H9 (cell line): ENCODE data around the gene OXER1. TPM values are rescaled to one million over a fixed set of nuclear protein-coding genes. Genes with fewer than 3 reads are reported as not detected.

Source experiments
- DNase-seq: peaks from one replicate; pipeline ENCODE4 v3.0.0-alpha.2; 2017
- H2AFZ ChIP-seq: one replicate; pipeline ENCODE4 v1.6.1; 2013; ENCODE audit warnings: mild to moderate bottlenecking, low read length, control low read depth, moderate library complexity
- H2AK5ac ChIP-seq: 2 replicates; pipeline ENCODE4 v1.6.1; 2013; ENCODE audit warnings: low read length, control low read depth, mixed read lengths; ENCODE audit not compliant: insufficient read length
- H2BK120ac ChIP-seq: one replicate; pipeline ENCODE4 v1.6.1; 2013; ENCODE audit warnings: low read depth, mild to moderate bottlenecking, low read length, control low read depth, inconsistent platforms; ENCODE audit not compliant: poor library complexity, severe bottlenecking
- H2BK12ac ChIP-seq: 2 replicates; pipeline ENCODE4 v1.6.1; 2013; ENCODE audit warnings: low read length, control low read depth, mixed read lengths, low read depth; ENCODE audit not compliant: insufficient read length
- H2BK15ac ChIP-seq: 2 replicates; pipeline ENCODE4 v1.6.1; 2013; ENCODE audit warnings: low read depth, low read length, control low read depth
- H2BK20ac ChIP-seq: one replicate; pipeline ENCODE4 v1.6.1; 2013; ENCODE audit warnings: low read depth, mild to moderate bottlenecking, low read length, control low read depth, inconsistent platforms; ENCODE audit not compliant: poor library complexity, severe bottlenecking
- H2BK5ac ChIP-seq: 2 replicates; pipeline ENCODE4 v1.6.1; 2013; ENCODE audit warnings: low read length, control low read depth, mixed read lengths; ENCODE audit not compliant: insufficient read length
- H3K14ac ChIP-seq: 2 replicates; pipeline ENCODE4 v1.6.1; 2013; ENCODE audit warnings: low read length, control low read depth; ENCODE audit not compliant: insufficient read depth
- H3K18ac ChIP-seq: 2 replicates; pipeline ENCODE4 v1.6.1; 2013; ENCODE audit warnings: low read depth, mild to moderate bottlenecking, mixed read lengths, low read length, control low read depth; ENCODE audit not compliant: insufficient read length
- H3K23ac ChIP-seq: 2 replicates; pipeline ENCODE4 v1.6.1; 2013; ENCODE audit warnings: low read length, control low read depth, mixed read lengths, low read depth; ENCODE audit not compliant: insufficient read length
- H3K23me2 ChIP-seq: 2 replicates; pipeline ENCODE4 v1.6.1; 2013; ENCODE audit warnings: low read depth, mild to moderate bottlenecking, mixed read lengths, low read length, control low read depth; ENCODE audit not compliant: insufficient read length, poor library complexity, severe bottlenecking
- H3K27ac ChIP-seq: 2 replicates; pipeline ENCODE4 v1.5.1; 2013; ENCODE audit warnings: low read length, control low read depth, mixed read lengths, low read depth; ENCODE audit not compliant: insufficient read length
- H3K27me3 ChIP-seq: 2 replicates; pipeline ENCODE4 v1.6.1; 2013; ENCODE audit warnings: low read length, control low read depth, inconsistent platforms; ENCODE audit not compliant: insufficient read depth
- H3K4ac ChIP-seq: 2 replicates; pipeline ENCODE4 v1.6.1; 2013; ENCODE audit warnings: low read depth, mild to moderate bottlenecking, control low read depth, inconsistent platforms, low read length, moderate library complexity
- H3K4me1 ChIP-seq: 2 replicates; pipeline ENCODE4 v1.6.1; 2013; ENCODE audit warnings: low read length, control low read depth, inconsistent platforms; ENCODE audit not compliant: insufficient read depth
- H3K4me2 ChIP-seq: 2 replicates; pipeline ENCODE4 v1.6.1; 2013; ENCODE audit warnings: low read length, control low read depth, mixed read lengths; ENCODE audit not compliant: insufficient read length, insufficient read depth
- H3K56ac ChIP-seq: 2 replicates; pipeline ENCODE4 v1.6.1; 2013; ENCODE audit warnings: low read depth, mild to moderate bottlenecking, mixed read lengths, low read length, control low read depth; ENCODE audit not compliant: insufficient read length
- H3K79me1 ChIP-seq: 2 replicates; pipeline ENCODE4 v1.6.1; 2013; ENCODE audit warnings: low read depth, mild to moderate bottlenecking, moderate library complexity, low read length, control low read depth, inconsistent platforms; ENCODE audit not compliant: insufficient read depth, poor library complexity, severe bottlenecking
- H3K79me2 ChIP-seq: 2 replicates; pipeline ENCODE4 v1.6.1; 2013; ENCODE audit warnings: low read length, control low read depth, inconsistent platforms; ENCODE audit not compliant: insufficient read depth
- H3K9ac ChIP-seq: 2 replicates; pipeline ENCODE4 v1.6.1; 2013; ENCODE audit warnings: low read length, control low read depth, mixed read lengths; ENCODE audit not compliant: insufficient read length; ENCODE audit errors: extremely low read depth
- H3K9me3 ChIP-seq: one replicate; pipeline ENCODE4 v1.6.1; 2013; ENCODE audit warnings: low read depth, low read length, inconsistent platforms; ENCODE audit not compliant: control insufficient read depth
- H3T11ph ChIP-seq: one replicate; pipeline ENCODE4 v1.6.1; 2013; ENCODE audit warnings: mild to moderate bottlenecking, low read length, control low read depth, inconsistent platforms
- H4K20me1 ChIP-seq: one replicate; pipeline ENCODE4 v1.6.1; 2013; ENCODE audit not compliant: control insufficient read depth, insufficient read length, insufficient read depth
- H4K5ac ChIP-seq: 2 replicates; pipeline ENCODE4 v1.6.1; 2013; ENCODE audit warnings: low read depth, mild to moderate bottlenecking, mixed read lengths, low read length, control low read depth; ENCODE audit not compliant: insufficient read length
- H4K8ac ChIP-seq: replicated peaks from 2 replicates; pipeline ENCODE4 v1.6.1; 2013; ENCODE audit warnings: low read length, control low read depth, mixed read lengths, low read depth; ENCODE audit not compliant: insufficient read length
- H4K91ac ChIP-seq: 2 replicates; pipeline ENCODE4 v1.6.1; 2013; ENCODE audit warnings: low read depth, mild to moderate bottlenecking, moderate library complexity, mixed read lengths, low read length, control low read depth; ENCODE audit not compliant: insufficient read length
- H3K27ac Mint-ChIP-seq, 3 experiments: 2 replicates in 2 of 3; 3 replicates in 1 of 3; pipeline ENCODE4 v1.8.0; 2020 to 2021; ENCODE audit warnings: mixed read lengths in 3 of 3, mild to moderate bottlenecking in 1 of 3, moderate library complexity in 1 of 3
- H3K27me3 Mint-ChIP-seq: 2 replicates; pipeline ENCODE4 v1.8.0; 2021; ENCODE audit warnings: low read depth, mild to moderate bottlenecking, moderate library complexity, mixed read lengths
- H3K36me3 Mint-ChIP-seq, 3 experiments: 2 replicates in 2 of 3; 3 replicates in 1 of 3; pipeline ENCODE4 v1.8.0; 2020 to 2021; ENCODE audit warnings: low read depth in 3 of 3, mixed read lengths in 3 of 3; ENCODE audit not compliant: insufficient read depth in 1 of 3
- H3K4me1 Mint-ChIP-seq, 2 experiments: 2 replicates each; pipeline ENCODE4 v1.8.0; 2020; ENCODE audit warnings: mixed read lengths in 2 of 2
- H3K4me3 Mint-ChIP-seq, 2 experiments: 2 replicates in 1 of 2; 3 replicates in 1 of 2; pipeline ENCODE4 v1.8.0; 2020 to 2021; ENCODE audit warnings: mild to moderate bottlenecking in 2 of 2, mixed read lengths in 2 of 2, moderate library complexity in 1 of 2
- H3K9me3 Mint-ChIP-seq, 2 experiments: 2 replicates in 1 of 2; 3 replicates in 1 of 2; pipeline ENCODE4 v1.8.0; 2020; ENCODE audit warnings: mild to moderate bottlenecking in 2 of 2, mixed read lengths in 2 of 2, moderate library complexity in 1 of 2
- CTCF ChIP-seq: fragments of 200-600 bp; sonication (generic); conservative IDR thresholded peaks from 3 replicates; pipeline ENCODE4 v1.8.0; 2021; ENCODE audit warnings: antibody characterized with exemption, mild to moderate bottlenecking
- WGBS: extraction: QIAGEN DNeasy Blood & Tissue Kit; methylation state at CpG from one replicate; pipeline ENCODE4 v1.1.7; 2013; ENCODE audit warnings: missing lambda C conversion rate, low lambda C conversion rate, mixed read lengths; ENCODE audit not compliant: insufficient read length; ENCODE audit errors: extremely low coverage; 5-methylcytosine and 5-hydroxymethylcytosine counted together
- total RNA-seq: library from RNA; stranded (reverse); gene quantifications from 2 replicates; pipeline ENCODE4 v1.2.1, GENCODE V29; 2021

Gene OXER1
- total RNA-seq, 1 experiment from 2014 or later = 1.6 TPM

- Histone ChIP-seq H2BK12ac (no peak overlapping the region), H4K91ac (no peak overlapping the region), H3T11ph (no peak overlapping the region), H3K14ac (no peak overlapping the region), H2AFZ (no peak overlapping the region), H3K9me3 (no peaks in the 10 kb centered on the region), H3K23ac (no peak overlapping the region), H3K27ac (no peak overlapping the region), H2BK5ac (no peak overlapping the region), H3K9ac (no peak overlapping the region), H2BK15ac (no peak overlapping the region), H3K56ac (no peak overlapping the region), H2AK5ac (no peak overlapping the region), H3K4ac (no peak overlapping the region), H2BK120ac (no peak overlapping the region), H4K20me1 (no peaks in the 10 kb centered on the region), H3K23me2 (no peaks in the 10 kb centered on the region), H2BK20ac (no peak overlapping the region), H3K4me1 (no peaks in the 10 kb centered on the region), H3K4me2 (no peak overlapping the region), H3K79me2 (no peaks in the 10 kb centered on the region), H3K18ac (no peak overlapping the region), H3K79me1 (no peaks in the 10 kb centered on the region), H4K8ac (no peak overlapping the region), H3K27me3 (no peaks in the 10 kb centered on the region), H4K5ac (no peak overlapping the region)
- Mint-ChIP-seq H3K27ac (0 out of 7 replicates have a peak overlapping the region, but pooled peaks of 1 of the 3 experiments have one; percentile 49), H3K36me3 (peaks cover 4 to 9% (median 5%) of the 10 kb centered on the region in 3 experiments; a peak in 6 of 7 replicates), H3K9me3 (no peaks in the 10 kb centered on the region), H3K27me3 (no peaks in the 10 kb centered on the region), H3K4me3 (no peak overlapping the region), H3K4me1 (peaks cover 7 to 28% of the 10 kb centered on the region in 2 experiments)
- no CpG with 5 or more reads among the region's 5 CpGs for WGBS
- DNase-seq = no peak
- no peak for TF ChIP-seq CTCF
Observed at GRCh38 chr2:42762155-42762554, 1.8 kb downstream of the OXER1 start.
